GM12874 (cell line): ENCODE measurements around the gene NDUFB5.
A peak's percentile ranks its signal among the peaks of the same experiment; 100 is the strongest.

Source experiments
- TF ChIP-seq, protein P1 (sequence below): IDR thresholded peaks from 2 replicates; pipeline ENCODE4 v1.5.1; 2011; ENCODE audit warnings: low read depth, mild to moderate bottlenecking, control low read depth, low read length, moderate library complexity; ENCODE audit not compliant: insufficient read depth

NDUFB5 gene

DNA sequence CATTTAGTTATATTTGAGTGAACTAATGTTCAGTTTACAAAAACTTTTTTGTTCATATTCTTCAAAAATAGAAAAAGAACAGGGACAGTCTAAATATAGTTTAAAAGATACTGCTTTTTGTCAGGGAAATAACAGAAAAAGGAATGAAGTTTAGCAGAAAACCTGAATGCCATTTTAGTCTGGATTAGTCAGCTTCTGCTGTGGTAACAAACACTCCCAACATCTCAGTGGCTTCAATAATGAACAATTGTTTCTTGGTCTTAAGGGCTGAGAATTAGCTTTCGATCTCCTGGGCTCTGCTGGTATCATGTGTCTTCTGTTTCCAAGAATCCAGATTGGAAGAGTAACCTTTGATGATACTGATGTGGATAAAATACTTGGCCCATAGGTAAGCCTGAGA lies 35.9 kb downstream of the NDUFB5 start:
- TF ChIP-seq, protein P1, sequence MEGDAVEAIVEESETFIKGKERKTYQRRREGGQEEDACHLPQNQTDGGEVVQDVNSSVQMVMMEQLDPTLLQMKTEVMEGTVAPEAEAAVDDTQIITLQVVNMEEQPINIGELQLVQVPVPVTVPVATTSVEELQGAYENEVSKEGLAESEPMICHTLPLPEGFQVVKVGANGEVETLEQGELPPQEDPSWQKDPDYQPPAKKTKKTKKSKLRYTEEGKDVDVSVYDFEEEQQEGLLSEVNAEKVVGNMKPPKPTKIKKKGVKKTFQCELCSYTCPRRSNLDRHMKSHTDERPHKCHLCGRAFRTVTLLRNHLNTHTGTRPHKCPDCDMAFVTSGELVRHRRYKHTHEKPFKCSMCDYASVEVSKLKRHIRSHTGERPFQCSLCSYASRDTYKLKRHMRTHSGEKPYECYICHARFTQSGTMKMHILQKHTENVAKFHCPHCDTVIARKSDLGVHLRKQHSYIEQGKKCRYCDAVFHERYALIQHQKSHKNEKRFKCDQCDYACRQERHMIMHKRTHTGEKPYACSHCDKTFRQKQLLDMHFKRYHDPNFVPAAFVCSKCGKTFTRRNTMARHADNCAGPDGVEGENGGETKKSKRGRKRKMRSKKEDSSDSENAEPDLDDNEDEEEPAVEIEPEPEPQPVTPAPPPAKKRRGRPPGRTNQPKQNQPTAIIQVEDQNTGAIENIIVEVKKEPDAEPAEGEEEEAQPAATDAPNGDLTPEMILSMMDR, result no peak

DNA sequence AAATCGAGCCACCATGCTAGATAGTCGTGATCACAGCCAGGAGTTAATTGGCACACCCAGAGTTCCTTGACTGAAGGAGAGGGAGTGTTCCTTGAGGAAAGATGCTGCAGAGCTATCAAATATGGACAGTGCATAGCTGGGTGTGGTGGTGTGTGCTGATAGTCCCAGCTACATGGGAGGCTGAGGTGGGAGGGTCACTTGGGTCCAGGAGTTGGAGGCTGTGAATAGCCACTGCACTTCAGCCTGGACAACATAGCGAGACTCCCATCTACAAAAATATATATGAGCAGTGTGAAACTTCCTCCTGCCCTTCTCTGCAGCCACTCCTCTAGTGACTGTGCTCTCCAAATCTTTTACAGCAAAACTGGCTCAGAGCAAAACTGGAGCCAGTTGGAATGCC lies 38.3 kb downstream of the NDUFB5 start:
- TF ChIP-seq, protein P1, result no peak

DNA sequence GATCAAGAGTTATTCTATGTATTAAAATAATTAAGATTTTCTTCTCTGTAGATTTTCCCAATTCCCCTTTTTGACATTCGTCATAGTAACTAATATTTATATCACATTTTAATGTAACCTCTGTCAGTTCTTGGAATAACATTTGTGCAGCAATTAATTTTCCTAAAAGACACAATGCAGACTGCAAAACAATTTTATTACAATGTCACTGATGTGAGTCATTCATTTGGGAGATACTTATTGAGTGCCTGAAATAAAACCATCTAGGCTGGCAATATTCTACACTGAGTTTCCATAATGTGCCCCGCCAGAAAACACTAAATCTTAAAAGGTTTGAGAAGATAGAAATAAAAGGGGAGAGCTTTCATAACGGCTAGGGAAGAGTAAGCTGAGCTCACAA lies 41.6 kb downstream of the NDUFB5 start:
- TF ChIP-seq, protein P1, result no peak

DNA sequence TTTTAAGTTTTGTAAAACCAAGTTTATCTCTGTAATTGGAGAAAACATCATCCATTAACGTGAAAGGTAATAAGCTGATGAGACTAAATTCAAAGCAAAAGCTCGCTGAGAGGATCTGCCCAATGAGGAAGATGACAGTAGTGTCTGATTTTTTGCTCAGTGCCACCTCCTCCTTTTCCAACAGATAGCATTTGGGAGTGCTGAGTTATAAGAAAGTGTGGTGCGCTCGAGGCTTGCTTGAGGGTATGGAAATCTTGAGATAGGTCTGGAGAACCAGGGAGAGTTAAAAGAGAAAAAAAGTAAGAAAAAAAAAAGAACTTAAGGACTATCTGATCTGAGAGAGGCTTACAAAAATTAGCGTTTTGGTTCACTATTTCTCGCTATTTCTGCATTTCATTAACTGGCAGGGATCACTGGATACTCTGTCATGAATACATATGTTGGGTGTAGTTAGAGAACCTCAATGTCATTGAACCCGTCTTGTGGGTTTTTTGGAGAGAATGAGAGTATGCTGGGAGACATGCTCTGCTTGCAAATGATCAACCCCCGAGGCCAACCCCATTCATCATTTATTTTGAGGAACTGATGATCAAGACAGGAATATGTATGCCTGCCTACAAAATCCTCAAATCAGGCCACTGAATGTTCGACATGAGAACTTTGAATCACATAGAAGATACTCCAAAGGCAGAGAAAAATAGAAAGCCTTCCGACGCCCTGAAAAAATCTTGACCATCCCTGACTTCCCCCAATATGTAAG lies 47.3 kb downstream of the NDUFB5 start:
- TF ChIP-seq, protein P1, result no peak

DNA sequence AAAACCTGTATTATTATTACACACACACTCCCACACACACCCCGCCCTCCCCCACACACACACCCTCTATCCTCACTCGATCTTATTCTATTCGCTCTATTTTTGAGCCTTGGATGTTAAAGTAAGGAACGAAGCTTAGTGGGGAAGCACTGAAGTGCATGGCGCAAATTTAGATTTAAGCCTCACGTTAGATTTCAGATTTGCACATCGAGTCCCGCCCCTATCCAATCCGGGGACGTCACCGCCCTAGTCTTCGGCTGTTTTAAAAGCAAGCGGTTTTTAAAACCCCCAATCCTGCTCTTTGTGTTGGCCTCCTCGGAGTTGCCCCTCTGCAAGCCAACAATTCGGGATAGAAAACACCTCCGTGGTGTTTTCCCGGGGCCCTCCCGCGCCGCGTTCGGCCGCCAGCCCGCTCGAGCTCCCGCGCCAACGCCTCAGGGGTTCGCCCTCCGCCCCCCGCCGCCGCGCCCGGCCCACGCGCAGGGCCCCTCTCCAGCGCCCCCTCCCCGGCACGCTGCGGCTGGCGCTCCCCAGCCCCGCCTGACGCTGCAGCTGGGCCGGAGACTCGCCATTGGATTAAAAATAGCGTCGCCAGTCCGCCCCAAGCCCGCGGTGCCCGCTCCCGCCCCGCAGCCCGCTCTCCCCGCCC lies 48.0 kb downstream of the NDUFB5 start, which contains the start of gene USP13:
Gene USP13 (plus strand): TSS at position 594 of the 649 bp plus-strand sequence. CDS start 186 bp downstream, outside the sequence.
- TF ChIP-seq, protein P1, result peak; percentile 8; the same call in 1 of the 2 replicates

DNA sequence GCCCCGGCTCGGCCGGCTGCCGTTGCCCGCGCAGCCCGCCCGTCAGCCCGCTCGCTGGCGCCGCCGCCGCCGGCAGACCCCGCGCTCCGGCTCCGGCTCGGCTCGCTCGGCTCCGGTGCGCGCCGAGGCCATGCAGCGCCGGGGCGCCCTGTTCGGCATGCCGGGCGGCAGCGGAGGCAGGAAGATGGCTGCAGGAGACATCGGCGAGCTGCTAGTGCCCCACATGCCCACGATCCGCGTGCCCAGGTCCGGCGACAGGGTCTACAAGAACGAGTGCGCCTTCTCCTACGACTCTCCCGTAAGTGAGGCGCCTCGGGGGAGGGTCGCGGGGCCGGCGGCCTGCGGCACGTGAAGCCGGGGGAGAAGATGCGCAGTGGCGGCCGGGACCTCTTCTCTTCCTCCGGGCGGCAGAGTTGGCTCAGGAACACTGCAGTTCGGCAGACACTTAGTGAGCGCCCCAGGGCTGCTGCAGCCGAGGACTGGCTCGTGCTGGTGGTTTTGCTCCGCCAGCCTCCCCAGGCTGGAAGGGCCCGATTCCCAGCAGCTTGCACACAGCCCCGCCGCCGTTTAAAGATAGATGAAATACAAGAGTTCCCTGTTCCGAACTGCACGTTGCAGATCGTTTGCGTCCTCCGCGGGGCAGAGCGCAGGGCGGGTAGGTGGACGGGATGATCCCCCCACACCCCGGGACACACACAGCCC lies 48.7 kb downstream of the NDUFB5 start:
- TF ChIP-seq, protein P1, result peak; percentile 6; the same call in 1 of the 2 replicates

- TF ChIP-seq, protein P1, result no peak
Measured at GRCh38 chr3:179655236-179655635, 50.6 kb downstream of the NDUFB5 start.
